ENCODE data around the gene STAB1. TPM values are rescaled to one million over a fixed set of nuclear protein-coding genes. Genes with fewer than 3 reads are reported as not detected.

STAB1 gene
- total and polyA plus RNA-seq, 2 of the 13 experiments (the other 11 are each of a cell fraction or from before 2014, with no cell fraction given), result 0.09 to 0.34 TPM

DNA sequence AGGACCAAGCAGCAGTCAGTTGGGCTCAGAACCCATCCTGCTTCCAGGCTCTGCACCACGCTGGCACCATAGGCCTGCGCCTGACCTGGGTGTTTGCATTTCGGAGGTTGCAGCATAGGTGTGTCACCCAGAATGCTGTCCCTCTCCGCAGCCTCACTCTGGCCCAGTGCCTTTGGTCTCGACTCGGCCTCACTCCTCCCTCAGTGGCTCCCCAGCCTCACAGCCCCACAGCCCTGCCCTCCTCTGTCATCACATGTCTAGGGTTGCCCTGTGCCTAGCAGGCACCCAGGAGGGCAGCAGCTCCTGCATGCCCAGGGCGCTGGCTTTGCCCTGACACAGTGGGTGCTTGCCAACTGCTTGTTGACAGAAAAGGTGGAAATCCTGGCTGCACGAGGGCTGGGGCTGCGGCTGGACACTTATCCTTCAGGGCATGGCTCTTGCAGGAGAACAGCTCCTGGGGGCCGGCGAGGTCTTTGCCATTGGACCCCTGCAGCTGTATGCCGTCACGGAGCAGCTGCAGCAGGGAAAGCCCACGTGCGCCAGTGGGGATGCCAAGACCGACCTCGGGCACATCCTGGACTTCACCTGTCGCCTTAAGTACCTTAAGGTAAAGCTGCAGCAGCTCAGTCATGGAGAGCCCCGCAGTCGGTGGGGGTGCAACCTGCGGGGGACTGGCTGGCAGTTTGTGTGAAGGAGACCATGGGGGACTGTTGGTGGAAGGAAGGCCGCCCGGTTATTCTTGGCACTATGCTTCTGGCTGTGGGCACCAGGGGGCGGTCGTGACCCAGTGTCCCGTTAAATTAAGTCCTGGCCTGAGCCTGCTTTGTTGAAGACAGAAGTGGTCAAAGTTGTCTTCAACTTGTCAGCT lies 23.5 kb upstream of the STAB1 start (continued):
- TF ChIP-seq ZNF687 (CRISPR knock-in tag; IDR thresholded peaks at IDR 0.05) (peak; percentile 36; the same call in 1 of the 2 replicates), FOXK1 (CRISPR knock-in tag; IDR thresholded peaks at IDR 0.05; ENCODE audit: borderline replicate concordance, low read depth) (no peak), RAD21 (CRISPR knock-in tag; IDR thresholded peaks at IDR 0.05) (peak; percentile 72), SMC3 (IDR thresholded peaks at IDR 0.05; ENCODE audit: low read length) (peak; percentile 75), MED1 (CRISPR knock-in tag; IDR thresholded peaks at IDR 0.05) (no peak), CTCF (CRISPR knock-in tag; IDR thresholded peaks at IDR 0.05) (peak; percentile 85), GPN1 (CRISPR knock-in tag; IDR thresholded peaks at IDR 0.05; ENCODE audit: borderline replicate concordance) (no peak), CBX2 (IDR thresholded peaks at IDR 0.05; ENCODE audit: low read depth, low read length) (no peak), CBX2 (CRISPR knock-in tag; IDR thresholded peaks at IDR 0.05; ENCODE audit: low read depth) (no peak), TEAD3 (CRISPR knock-in tag; optimal IDR thresholded peaks at IDR 0.05; ENCODE audit: borderline replicate concordance) (peak; percentile 11), REL (CRISPR knock-in tag; conservative IDR thresholded peaks at IDR 0.05) (no peak), ZNF550 (CRISPR knock-in tag; IDR thresholded peaks at IDR 0.05; ENCODE audit: borderline replicate concordance) (no peak), NFKB2 (CRISPR knock-in tag; IDR thresholded peaks at IDR 0.05; ENCODE audit: borderline replicate concordance) (peak; percentile 33; the same call in 1 of the 2 replicates), NFE2 (CRISPR knock-in tag; IDR thresholded peaks at IDR 0.05) (no peak), HMG20B (CRISPR knock-in tag; conservative IDR thresholded peaks at IDR 0.05) (no peak)
- TF ChIP-seq, protein P1, sequence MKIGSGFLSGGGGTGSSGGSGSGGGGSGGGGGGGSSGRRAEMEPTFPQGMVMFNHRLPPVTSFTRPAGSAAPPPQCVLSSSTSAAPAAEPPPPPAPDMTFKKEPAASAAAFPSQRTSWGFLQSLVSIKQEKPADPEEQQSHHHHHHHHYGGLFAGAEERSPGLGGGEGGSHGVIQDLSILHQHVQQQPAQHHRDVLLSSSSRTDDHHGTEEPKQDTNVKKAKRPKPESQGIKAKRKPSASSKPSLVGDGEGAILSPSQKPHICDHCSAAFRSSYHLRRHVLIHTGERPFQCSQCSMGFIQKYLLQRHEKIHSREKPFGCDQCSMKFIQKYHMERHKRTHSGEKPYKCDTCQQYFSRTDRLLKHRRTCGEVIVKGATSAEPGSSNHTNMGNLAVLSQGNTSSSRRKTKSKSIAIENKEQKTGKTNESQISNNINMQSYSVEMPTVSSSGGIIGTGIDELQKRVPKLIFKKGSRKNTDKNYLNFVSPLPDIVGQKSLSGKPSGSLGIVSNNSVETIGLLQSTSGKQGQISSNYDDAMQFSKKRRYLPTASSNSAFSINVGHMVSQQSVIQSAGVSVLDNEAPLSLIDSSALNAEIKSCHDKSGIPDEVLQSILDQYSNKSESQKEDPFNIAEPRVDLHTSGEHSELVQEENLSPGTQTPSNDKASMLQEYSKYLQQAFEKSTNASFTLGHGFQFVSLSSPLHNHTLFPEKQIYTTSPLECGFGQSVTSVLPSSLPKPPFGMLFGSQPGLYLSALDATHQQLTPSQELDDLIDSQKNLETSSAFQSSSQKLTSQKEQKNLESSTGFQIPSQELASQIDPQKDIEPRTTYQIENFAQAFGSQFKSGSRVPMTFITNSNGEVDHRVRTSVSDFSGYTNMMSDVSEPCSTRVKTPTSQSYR (CRISPR knock-in tag; IDR thresholded peaks at IDR 0.05; ENCODE audit: borderline replicate concordance), result no peak
- TF ChIP-seq, protein P2, sequence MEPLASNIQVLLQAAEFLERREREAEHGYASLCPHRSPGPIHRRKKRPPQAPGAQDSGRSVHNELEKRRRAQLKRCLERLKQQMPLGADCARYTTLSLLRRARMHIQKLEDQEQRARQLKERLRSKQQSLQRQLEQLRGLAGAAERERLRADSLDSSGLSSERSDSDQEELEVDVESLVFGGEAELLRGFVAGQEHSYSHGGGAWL (CRISPR knock-in tag; IDR thresholded peaks at IDR 0.05), result 0 out of 2 replicates have a peak, but pooled peaks have one; percentile 29
- TF ChIP-seq, protein P3, sequence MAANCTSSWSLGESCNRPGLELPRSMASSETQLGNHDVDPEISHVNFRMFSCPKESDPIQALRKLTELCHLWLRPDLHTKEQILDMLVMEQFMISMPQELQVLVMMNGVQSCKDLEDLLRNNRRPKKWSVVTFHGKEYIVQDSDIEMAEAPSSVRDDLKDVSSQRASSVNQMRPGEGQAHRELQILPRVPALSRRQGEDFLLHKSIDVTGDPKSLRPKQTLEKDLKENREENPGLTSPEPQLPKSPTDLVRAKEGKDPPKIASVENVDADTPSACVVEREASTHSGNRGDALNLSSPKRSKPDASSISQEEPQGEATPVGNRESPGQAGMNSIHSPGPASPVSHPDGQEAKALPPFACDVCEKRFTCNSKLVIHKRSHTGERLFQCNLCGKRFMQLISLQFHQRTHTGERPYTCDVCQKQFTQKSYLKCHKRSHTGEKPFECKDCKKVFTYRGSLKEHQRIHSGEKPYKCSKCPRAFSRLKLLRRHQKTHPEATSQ (CRISPR knock-in tag; IDR thresholded peaks at IDR 0.05; ENCODE audit: borderline replicate concordance), result no peak

All from HepG2 (cell line).